ENCODE data around the gene TLCD4.
"Not testable (repeated sequence)": the region's sequence is repeated elsewhere in the genome, so short reads cannot be mapped to it uniquely, and the experiment has no call there.

TLCD4 gene, protein sequence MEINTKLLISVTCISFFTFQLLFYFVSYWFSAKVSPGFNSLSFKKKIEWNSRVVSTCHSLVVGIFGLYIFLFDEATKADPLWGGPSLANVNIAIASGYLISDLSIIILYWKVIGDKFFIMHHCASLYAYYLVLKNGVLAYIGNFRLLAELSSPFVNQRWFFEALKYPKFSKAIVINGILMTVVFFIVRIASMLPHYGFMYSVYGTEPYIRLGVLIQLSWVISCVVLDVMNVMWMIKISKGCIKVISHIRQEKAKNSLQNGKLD

DNA sequence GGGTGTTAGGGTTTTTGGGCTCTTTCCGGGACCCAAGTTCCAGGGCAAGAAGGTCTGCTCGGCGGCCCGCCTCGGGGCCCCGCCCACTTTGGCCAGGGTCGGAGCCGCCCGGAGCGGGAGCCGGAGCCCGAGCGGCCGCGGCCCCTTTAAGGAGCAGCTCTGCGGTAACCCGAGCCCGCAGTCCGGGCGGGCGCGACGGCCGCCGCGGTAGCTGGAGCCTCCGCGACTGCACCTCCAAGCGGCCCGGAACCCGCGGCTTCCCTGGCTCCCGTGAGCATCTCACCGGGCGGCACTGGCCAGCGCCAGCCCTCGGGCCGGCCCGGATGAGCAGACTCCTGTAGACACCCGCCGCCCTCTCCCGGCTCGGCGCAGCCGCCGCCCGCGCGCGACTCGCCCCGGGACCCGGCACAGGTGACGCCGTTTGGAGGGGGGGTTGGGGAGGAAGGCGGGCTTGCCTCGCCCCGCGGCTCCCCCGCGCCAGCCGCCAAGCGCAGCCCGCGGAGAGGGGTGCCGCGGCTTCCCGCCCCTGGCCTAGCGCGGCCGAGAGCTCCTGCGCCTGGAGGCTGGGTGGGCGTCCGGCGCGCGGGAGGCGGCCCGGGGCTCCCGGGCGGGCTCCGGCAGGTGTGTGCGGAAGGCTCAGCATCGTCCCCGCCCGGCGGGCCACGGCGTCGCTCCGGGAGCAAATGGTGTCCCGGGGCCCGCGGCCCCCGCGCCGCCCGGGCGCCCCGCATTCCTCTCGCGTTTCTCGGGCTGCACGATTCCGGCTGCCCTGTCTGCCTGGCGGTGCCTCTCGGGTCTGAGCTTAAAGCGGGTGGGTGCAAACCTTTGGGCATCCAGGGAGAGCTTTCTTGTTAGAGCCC, at the start of gene TLCD4:
TLCD4 (plus strand) TSS at position 149 of the 860 bp plus-strand sequence. CDS start 26,547 bp downstream, outside the sequence.
- in situ Hi-C loops (cut with MboI; ENCODE audit: low sequenced_read_pairs) = no loop called here

DNA sequence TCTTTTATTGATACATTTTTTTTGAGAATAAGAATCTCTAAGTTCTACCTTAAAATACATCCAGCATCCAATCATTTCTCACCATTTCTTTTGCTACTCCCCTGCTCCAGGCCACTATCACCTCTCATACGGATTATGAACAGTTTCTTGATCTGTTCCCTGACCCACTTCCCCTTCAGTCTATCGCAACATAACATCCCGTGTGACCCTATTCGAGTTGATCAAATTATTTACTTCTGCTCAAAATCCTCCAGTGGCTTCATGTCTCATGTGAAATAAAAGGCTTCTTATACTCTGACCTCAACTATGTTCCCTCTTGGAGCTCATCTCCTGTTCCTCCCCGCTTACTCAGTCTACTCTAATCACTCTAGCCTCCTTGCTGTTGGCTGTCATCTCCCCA, 49.6 kb upstream of the TLCD4 start:
- in situ Hi-C loops (cut with MboI; ENCODE audit: low sequenced_read_pairs) = no loop called here

DNA sequence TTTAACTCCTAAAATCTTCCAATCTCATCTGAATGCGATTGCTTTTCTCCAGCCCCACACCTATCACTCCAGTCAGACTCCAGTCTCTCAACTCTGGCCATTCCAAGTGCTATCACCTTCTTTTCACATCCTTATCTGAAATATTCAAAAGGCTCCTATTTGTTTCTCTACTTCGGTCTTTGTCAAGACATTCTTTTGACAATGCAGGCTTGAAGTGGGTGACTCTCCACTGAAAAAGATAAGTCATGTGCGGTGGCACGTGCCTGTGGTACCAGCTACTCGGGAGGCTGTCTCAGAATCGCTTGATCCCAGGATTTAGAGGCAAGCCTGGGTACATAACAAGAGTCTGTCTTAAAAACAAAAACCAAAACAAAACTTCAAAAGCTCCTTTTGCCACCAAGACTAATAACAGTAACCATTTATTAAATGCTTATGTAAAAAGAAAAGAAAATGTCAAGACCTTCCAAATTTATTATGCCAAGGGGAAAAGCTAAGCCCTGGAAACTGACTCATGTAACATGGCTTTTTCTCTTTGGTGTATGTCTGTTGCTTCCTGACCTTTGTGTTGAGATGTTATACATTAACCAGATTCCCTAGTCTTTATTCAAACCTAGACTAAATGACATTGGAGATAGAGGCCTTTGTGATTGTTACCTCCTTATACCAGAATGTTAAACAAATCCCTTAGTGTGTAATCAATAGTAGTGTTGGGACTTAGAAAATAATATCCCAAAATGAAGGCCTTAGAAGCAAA, 48.0 kb upstream of the TLCD4 start:
- in situ Hi-C loops (cut with MboI; ENCODE audit: low sequenced_read_pairs) = no loop called here

DNA sequence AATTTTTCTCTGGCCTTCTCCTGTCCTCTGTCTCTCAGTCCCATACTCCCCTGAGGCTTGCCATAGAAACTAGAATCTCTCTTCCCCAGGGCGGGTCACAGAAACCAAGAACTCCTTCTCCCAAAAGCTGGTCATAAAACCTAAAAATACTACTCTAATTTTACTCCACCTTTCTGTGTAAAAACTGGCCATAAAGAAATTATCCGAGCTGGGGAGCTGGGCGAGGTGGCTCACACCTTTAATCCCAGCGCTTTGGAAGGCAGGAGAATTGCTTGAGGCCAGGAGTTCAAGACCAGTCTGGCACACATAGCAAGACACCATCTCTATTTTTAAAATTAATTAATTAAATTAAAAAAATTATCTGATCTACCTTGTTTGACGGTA, 47.5 kb upstream of the TLCD4 start:
- in situ Hi-C loops (cut with MboI; ENCODE audit: low sequenced_read_pairs) = no loop called here

DNA sequence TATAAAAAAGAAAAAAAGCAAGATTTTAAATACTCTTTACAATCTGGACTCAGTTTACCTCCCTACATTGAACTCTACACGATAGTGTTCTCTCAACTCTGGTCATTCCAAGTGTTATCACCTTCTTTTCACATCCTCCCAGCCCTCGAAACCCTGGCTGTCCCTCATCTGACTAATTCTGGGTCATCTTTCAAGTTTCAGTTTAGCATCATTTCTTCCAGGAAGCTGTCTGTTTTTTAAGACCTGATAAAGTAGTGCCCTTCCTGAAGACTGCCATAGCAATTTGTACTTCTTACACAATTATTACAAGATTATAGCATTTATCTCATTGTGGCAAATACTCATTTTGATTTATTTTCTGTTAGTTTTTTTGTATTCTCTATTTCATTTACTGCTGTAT, 45.6 kb upstream of the TLCD4 start:
- in situ Hi-C loops (cut with MboI; ENCODE audit: low sequenced_read_pairs) = no loop called here

GRCh38 chr1:95072117-95072516, 45.0 kb upstream of the TLCD4 start:
- in situ Hi-C loops (cut with MboI; ENCODE audit: low sequenced_read_pairs) = no loop called here

GRCh38 chr1:95072532-95073419, 44.4 kb upstream of the TLCD4 start, which contains the start of gene ALG14:
TSS of gene ALG14 (minus strand) at chr1:95072951. CDS start at chr1:95072898, 53 bp downstream.
- in situ Hi-C loops (cut with MboI; ENCODE audit: low sequenced_read_pairs) = no loop called here

GRCh38 chr1:95073446-95073845, 43.7 kb upstream of the TLCD4 start:
- in situ Hi-C loops (cut with MboI; ENCODE audit: low sequenced_read_pairs) = no loop called here

GRCh38 chr1:95076034-95076433, 41.1 kb upstream of the TLCD4 start:
- in situ Hi-C loops (cut with MboI; ENCODE audit: low sequenced_read_pairs) = no loop called here

DNA sequence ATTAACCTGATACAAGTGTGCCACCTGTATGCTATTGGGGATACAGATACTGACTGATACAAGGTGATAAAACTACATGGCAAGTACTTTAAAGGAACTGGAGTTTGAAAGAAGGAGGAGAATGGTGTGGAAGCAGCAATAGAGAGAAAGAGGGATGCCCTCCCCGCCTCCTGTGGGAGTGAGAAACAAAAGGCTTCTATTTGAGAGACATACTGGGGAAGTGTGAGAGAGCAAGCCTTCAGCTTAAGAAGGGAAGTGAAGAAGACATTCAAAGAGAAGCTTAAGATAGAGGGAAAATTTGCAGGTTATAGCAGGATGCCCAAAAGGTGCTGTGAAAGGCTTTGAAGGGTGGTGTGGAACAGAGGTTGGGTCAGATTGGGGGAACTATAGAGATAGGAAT, 36.7 kb upstream of the TLCD4 start:
- in situ Hi-C loops (cut with MboI; ENCODE audit: low sequenced_read_pairs) = no loop called here

- in situ Hi-C loops (cut with MboI; ENCODE audit: low sequenced_read_pairs) = no loop called here
Measured at GRCh38 chr1:95080879-95081278, 36.3 kb upstream of the TLCD4 start.

DNA sequence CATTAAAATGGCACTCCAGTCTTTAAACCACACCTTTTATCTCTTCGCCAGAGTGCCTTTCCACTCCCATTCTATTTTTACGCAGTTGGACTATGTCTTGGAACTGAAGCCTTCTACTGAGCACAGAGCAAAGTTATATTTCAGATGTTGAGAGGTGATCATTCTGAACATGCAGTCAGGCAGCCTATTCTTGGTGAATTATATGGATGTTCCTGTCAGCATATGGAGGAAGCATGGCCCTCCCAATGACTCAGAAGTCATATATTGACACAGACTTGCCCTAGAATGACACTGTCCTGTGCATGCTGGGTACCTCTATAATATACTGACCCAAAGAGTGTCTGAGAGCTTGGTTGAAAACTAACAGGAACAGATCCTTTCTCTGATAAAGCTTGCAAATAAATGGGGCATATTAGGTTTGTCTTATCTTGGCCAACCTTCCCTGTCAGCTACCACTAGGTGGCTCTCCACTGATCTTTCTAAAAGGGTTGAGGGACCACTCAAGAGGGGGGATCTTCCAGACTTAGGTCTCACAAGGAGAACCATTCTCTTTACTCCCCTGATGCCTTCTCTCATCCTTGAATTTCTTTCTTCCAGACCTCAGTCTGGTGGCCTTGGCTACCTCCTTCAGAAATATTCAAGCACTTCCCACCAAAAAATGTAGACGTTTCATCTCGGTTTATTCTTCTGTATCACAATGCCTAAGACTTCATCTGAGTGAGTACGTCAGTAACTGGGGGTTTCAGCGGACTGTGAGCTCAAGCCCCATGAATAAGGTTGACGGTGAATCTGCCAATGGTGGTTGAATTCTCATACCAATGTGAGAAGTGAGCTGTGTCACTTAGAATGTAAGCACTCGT, 32.6 kb upstream of the TLCD4 start:
- in situ Hi-C loops (cut with MboI; ENCODE audit: low sequenced_read_pairs) = no loop called here

GRCh38 chr1:95085376-95085775, 31.8 kb upstream of the TLCD4 start:
- in situ Hi-C loops (cut with MboI; ENCODE audit: low sequenced_read_pairs) = no loop called here

- in situ Hi-C loops (cut with MboI; ENCODE audit: low sequenced_read_pairs) = no loop called here
Measured at GRCh38 chr1:95086949-95087533, 30.1 kb upstream of the TLCD4 start.

- in situ Hi-C loops (cut with MboI; ENCODE audit: low sequenced_read_pairs) = no loop called here
Measured at GRCh38 chr1:95088303-95088702, 28.9 kb upstream of the TLCD4 start.

- in situ Hi-C loops (cut with MboI; ENCODE audit: low sequenced_read_pairs) = no loop called here
Measured at GRCh38 chr1:95089650-95090287, 27.4 kb upstream of the TLCD4 start.

- in situ Hi-C loops (cut with MboI; ENCODE audit: low sequenced_read_pairs) = not testable (repeated sequence)
Measured at GRCh38 chr1:95091290-95091689, 25.9 kb upstream of the TLCD4 start.

GRCh38 chr1:95092891-95093290, 24.3 kb upstream of the TLCD4 start:
- in situ Hi-C loops (cut with MboI; ENCODE audit: low sequenced_read_pairs) = not testable (repeated sequence)

DNA sequence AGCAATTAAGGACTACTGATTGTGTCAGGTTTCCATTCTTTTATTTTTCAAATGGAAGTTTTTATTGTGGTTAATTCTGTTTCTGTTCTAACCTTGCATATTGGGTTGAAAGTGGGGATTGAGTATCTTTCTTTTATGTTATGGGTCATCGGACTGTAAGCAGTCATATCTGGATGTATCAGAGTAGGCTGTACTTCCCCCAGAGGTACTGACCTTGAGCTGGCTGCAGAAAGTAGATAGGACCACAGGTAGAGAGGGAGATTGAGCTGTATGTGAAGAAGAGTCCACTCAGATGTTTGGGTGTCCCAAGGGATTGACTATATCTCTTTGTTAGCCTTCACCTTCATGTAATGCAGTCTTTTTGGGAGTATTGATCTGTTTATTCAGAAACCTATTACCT, 23.9 kb upstream of the TLCD4 start:
- in situ Hi-C loops (cut with MboI; ENCODE audit: low sequenced_read_pairs) = no loop called here

Data from hTERT RPE-1 (cell line).